OCI-LY3 (cell line): Measurements from ENCODE around the gene GPM6B.

Source experiments
- CTCF ChIP-seq: fragments of 200-600, 300-600 bp; sonication (generic); IDR thresholded peaks from 2 replicates; pipeline ENCODE4 v1.5.1; 2014; ENCODE audit warnings: antibody characterized with exemption, low read length, low read depth
- EZH2phosphoT487 ChIP-seq: fragments of 200-600 bp; shearing (Covaris generic); IDR thresholded peaks from 2 replicates; pipeline ENCODE4 v1.6.1; 2018; ENCODE audit warnings: antibody characterized with exemption, mixed run types, low read depth

DNA sequence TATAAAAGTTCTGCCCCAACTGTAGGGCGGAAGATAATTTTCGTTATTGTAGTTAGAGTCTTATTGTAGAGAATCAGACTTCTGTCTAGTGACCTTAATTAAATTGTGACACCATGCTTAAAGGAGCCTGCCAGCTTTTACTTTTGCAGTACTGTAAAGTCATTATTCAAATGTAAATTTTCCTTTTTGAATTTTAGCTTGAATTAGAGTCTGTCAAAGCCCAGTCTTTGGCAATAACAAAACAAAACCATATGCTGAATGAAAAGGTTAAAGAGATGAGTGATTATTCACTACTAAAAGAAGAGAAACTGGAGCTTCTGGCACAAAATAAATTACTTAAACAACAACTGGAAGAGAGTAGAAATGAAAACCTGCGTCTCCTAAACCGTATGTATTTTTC, 60.5 kb downstream of the GPM6B start:
- TF ChIP-seq CTCF = no peak
- TF ChIP-seq EZH2phosphoT487 = no peak
